Activated CD4-positive, alpha-beta T cell treated with anti-CD3 and anti-CD28 coated beads for 48 hours (primary cell): Measurements from ENCODE around the gene ANKRD11.
A peak's percentile ranks its signal among the peaks of the same experiment; 100 is the strongest.
"Not testable (repeated sequence)": the region's sequence is repeated elsewhere in the genome, so short reads cannot be mapped to it uniquely, and the experiment has no call there.

Source experiments
- DNase-seq: peaks from one replicate; pipeline ENCODE4 v3.0.0-alpha.2; 2020

ANKRD11 gene

DNA sequence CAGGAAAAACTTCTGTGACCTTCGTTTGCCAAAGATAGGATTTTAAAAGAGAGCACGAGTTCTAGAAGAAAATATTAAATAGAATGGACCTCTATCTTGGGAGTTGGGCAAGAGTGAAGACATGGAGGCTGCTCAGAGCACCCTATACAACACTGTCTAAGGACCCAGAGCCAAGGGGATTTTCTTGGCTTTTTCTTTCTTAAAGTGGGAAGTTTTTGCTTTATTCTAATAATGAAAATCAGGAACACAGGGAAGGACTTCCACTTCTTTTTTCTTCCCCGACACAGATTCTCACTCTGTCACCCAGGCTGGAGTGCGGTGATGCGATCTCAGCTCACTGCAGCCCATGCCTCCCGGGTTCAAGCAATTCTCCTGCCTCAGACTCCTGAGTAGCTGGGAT lies 178.7 kb downstream of the ANKRD11 start:
- no peak for DNase-seq

DNA sequence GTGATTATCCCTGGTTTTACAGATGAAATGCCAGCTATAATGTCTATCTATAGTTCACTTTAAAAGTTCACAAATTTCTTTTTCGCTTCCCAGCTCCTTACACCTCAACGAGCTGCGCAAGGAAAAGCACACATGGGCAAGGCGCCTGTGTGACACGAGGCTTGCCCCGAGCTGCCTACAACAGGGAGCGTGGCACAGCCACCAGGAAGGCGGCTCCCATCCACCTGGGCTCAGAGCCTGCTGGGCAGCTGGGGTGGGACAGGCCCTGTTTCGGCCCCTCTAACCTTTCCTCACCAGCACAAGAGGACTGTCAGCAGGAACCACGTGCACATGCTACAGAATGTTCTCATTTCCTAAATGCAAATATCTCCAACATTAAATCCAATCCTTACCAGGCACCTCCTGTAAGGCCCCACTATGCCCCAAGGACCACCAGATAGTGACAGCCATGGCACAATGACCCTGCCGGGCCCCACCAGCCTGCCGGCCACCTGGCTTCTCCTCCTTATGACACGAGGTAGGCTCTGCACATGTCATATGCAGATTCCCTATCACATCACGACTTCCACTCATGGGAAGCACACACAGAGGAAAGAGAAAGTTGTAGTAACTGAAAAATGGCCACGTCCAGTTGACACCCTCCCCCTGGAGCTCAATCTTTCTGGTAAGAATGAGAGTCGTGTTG lies 180.8 kb downstream of the ANKRD11 start:
- no peak for DNase-seq

DNA sequence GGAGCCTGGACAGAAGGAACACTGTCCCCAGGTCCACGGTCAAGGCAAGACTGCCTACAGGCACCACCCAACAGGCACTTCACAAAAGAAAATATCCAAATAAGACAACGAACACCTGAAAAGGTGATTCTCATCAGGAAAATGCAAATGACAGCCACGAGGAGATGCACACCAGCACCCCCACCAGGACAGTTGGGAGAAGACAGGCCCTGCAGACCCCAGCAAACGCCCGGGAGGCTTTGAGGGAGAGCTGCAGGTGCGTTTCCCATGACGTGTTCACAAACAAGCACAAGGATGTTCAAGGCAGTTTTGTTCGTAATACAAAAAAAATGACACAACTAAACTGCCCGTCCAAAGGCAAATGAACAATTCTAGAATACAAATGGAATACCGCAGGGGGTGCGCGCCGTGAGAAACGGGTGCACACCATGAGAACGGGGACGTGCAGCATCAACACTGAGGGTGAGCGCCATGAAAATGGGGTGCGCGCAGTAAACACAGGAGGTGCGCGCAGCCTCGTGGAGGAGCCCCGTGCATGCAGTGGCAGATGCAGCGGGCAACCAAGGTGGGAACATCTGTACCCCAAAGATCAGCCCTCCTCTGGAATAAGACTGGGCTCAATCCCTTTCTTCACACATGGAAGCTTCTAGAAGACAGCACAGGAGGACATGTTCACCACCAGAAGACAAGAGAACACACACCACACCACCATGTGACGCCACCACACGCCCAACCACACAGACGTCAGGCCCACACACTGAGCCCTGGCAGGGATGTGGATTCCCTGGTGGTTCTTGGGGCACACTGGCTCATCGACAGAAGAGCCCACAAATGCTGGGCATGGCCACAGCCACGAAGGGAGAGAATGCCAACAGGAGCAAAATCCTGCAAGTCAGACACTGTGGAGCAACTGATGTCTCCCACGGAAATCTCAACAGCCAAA lies 181.7 kb downstream of the ANKRD11 start:
- peak; percentile 62 for DNase-seq

DNA sequence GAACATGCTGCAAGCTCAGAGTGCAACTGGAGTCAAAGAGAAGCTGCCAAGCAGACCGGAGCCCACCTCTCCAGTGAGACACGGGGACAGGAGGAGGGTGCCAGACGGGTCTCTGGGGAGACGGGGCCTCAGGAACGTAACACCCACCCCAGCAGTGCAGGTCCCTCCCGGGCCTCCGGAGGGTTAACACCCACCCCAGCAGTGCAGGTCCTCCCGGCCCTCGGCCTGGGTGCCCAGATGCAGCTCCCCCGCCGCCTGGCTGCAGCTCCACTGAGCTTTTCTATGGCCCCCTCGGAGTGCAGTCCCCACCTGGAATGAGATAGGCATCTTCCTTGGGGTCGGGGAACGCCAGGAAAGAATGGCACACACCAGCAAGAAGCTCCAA lies 182.9 kb downstream of the ANKRD11 start:
- no peak for DNase-seq

DNA sequence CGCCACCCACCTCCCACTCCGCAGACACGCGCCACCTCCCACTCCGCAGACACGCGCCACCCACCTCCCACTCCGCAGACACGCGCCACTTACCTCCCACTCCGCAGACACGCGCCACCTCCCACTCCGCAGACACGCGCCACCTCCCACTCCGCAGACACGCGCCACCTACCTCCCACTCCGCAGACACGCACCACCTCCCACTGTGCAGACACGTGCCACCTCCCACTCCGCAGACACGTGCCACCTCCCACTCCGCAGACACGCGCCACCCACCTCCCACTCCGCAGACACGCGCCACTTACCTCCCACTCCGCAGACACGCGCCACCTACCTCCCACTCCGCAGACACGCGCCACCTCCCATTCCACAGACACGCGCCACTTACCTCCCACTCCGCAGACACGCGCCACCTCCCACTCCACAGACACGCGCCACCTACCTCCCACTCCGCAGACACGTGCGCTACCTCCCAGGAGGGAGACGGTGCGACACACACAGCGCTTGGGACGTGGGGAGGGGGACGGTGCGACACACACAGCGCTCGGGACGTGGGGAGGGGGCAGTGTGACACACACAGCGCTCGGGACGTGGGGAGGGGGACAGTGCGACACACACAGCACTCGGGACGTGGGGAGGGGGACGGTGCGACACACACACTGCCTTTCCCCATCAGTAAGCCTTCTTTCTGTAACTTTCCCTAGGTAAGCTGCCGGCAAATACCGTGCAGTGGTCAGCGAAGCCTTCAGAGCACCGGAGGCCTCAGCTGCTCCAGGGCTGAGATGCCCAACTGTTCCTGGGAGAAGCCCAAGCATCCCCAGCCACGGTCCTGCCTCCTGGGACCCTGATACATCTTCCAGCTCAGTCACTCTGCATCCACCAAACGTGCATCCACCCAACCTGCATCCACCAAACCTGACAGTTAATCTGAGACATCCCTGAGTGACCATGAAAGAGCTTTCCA lies 183.6 kb downstream of the ANKRD11 start:
- DNase-seq, result not testable (repeated sequence)

DNA sequence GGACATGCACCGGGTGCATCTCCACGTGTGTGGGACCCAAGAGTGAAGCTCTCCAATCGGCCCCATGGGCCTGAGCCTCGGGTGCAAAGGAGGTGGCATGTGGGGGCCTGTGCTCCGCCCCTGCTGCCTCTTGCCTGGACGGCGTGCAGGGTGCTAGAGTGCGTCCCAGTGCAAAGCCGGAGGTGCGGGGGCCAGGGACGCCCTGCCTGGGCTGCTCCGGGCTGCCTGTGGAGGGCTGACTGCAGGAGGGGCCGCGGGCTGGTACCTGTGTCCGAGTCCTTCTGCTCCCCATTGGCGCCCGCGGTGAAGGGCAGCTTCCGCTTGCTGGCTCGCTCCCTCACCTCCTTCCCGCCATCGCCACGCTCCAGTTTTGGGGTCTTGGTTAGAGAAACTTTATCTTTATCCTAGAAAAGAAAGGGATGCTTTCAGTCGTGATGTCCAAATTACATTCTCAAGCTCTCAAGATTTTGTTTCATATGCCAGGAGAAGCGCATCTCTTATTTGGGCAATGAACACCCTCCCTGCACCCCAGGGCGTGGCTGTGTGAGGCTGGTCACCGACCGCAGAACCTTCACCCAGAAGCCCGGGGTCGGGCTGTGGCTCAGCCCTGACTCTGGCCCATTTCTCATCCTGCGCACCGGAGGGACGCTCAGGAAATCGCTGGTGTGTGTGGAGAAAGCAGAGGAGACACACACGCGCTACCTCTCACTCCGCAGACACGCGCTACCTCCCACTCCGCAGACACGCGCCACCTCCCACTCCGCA lies 185.2 kb downstream of the ANKRD11 start:
- no peak for DNase-seq

DNA sequence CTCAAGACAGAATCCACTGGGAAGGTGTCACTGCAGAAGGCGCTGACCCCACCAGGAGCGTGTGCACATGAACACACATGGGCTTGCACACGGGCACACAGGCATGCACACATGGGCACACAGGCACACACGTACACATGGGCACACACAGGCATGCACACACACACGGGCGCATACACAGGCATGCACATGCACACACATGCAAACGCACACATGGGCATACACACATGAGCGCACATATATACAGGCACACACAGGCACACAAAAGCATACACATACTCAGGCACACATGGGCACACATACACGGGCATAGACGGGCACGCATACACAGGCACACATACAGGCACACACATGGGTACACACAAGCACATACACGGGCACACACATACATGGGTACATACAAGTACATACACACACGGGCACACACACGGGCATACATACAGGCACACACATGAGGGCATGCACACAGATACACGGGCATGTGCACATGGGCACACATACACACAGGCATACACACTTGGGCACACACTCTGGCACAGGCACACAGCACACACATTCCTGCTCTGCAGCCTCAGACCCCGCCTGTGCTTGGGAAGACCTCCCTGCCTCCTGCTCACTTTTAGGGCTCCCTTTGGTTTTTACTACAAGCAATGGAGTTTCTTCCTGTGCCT lies 186.0 kb downstream of the ANKRD11 start:
- no peak for DNase-seq

DNA sequence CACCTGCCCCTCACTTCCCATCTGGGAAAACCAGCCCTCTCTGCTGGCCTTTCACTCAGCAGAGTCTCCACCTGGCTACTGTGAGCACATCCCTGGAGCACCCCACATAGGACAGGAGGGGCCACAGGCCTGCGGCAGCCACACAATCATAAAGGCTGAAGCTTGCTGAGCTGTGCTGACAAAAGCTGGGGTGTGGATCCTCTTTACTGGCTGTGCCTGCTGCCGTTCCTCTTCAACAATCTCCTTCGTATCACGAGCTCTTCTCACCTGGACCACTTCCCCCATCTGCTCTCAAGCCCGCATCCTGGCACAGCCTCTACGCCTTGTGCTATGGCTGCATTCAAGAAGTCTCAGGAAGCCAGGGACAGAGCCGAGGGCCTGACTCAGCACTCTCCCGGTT lies 186.7 kb downstream of the ANKRD11 start:
- DNase-seq, result no peak

DNA sequence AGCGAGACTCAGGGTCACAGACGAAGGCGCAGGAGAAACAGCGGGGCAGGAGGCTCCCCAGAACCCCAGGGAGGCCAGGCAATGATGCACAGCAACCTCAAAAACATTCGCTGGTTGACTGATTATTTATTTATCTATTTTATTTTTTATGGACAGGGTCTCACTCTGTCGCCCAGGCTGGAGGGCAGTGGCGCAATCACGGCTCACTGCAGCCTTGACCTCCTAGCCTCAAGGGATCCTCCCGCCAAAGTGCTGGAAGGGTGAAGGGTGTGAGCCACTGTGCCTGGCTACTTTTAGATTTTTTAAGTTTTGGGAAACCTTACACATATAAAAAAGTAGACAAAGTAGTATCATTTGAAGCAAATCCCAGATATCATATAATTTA lies 189.4 kb downstream of the ANKRD11 start:
- no peak for DNase-seq

DNA sequence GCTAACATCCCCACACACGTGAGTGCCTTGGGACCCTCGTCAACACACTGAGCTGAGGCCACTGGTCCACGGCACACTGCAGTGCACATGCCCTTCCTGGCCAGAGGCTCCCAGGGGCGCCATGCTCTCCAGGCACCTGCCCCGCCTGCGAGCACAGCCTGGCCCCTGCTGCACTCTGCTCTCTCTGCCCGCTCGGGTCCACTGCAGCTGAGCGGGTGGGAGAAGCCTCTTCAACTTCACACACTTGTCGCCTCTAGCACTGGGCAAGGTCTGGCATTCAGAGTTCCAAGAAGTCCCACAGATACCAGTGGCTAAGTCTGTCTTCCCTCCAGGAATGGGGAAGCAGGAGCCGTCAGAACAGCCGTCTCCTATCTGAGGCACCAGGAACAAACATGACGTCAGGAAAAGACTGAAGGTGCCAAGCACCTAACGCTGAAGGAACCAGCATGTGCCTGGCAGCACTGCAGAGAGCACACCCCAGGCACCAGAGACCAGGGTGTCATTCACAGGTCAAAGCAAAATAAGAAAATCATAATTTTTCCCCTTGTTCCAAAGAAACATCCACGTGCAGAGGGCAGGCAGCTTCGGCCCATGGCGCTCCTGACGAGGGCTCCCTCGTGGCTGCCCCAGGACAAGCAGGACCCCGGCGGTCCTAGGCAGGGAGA lies 189.9 kb downstream of the ANKRD11 start:
- no peak for DNase-seq

DNA sequence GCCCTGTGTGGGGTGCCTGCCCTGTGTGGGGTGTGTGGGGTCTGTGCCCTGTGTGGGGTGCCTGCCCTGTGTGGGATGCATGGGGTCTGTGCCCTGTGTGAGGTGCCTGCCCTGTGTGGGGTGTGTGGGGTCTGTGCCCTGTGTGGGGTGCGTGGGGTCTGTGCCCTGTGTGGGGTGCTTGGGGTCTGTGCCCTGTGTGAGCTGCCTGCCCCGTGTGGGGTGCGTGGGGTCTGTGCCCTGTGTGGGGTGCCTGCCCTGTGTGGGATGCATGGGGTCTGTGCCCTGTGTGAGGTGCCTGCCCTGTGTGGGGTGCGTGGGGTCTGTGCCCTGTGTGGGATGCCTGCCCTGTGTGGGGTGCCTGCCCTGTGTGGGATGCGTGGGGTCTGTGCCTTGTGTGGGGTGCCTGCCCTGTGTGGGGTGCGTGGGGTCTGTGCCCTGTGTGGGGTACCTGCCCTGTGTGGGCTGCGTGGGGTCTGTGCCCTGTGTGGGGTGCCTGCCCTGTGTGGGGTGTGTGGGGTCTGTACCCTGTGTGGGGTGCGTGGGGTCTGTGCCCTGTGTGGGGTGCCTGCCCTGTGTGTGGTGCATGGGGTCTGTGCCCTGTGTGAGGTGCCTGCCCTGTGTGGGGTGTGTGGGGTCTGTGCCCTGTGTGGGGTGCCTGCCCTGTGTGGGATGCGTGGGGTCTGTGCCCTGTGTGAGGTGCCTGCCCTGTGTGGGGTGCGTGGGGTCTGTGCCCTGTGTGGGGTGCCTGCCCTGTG lies 190.8 kb downstream of the ANKRD11 start:
- DNase-seq, result not testable (repeated sequence)

DNA sequence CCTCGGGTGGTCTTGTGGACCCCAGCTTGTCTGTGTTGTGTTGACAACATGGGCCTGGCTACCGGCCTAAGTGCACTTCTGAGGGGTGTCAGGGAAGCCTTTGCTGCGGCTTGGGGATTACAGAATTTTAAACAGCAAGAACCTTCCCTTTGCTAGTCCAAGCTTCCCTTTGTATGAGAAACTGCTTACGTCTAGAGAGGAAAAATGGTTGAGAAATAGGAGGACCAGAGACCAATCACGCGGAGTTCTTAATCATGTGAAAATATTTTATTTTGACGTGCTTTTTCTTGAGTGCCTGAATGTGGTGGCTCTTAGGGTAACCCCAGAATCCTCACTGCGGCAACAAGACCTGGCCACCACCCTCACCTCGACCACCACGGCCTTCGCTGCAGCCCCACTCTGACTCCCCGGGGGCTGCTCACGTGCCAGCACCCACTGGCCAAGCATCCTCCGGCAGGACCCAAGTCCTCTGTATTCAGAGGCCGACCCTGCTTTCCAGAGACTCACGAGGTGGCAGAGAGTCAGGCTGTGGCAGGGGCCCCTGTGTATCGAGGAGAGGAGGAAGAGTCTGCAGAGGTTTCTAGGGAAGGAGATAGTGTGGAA lies 191.6 kb downstream of the ANKRD11 start:
- DNase-seq, result no peak

DNA sequence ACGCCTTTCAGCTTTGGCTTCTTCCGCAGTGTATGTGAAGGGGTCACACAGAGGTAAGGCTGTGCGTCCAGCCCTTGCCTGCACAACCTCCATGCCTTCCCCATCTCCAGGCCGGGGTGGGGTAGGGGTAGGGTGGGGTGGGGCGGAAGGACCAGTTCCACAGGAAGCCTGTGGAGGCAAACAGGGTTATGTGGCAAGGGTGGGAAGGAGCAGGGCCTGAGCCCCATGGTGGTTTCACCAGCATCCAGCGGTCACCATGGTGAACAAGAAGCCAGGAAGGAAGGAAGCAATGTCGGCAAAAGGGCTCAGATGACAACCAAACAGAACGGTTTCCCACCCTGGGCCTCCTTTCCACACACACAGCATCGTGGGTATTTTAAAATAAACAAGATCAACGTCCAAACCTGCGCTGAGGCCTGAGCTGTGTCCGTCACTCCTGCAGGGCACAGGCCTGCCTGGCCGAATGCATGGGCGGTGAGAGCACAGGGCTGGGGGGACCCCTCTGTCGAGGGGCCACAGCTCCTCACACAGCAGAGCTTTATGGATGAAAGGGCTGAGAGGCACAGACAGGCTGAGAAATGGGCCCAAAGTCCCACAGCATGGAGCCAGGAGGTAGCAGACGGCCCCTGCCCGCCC lies 192.3 kb downstream of the ANKRD11 start:
- no peak for DNase-seq

DNA sequence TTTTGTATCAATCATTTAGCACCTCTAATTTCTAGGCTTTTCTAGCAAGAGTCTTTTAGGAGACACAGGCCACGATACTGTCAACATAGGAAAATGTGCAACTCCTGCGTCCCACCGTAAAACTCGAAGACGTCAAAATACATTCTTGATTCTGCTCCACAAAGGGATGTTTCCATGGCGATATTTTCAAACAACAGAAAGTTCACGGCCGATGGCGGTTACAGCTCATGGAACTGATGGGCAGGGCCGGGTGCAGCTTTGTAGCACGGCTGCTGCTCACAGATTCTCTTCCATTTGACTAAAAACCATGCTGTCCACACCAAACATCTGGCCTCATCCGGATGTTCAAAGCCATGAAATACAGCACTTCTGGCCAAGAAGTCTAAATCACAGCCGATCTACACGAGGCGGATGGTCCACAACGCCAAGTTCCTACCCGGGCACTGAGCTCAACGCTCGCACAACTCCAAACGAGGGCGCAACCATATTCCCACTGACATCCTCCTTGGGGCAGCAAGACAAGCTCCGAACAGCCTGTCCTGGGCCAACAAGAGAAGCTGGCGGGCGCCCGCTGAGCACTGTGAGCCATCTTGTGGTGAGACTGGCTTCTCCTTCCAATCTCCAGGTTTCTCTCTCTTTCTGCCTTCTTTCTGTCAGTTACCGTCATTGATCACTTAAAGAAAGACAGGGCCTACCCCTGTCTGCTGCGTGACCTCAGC lies 193.0 kb downstream of the ANKRD11 start:
- DNase-seq, result no peak

DNA sequence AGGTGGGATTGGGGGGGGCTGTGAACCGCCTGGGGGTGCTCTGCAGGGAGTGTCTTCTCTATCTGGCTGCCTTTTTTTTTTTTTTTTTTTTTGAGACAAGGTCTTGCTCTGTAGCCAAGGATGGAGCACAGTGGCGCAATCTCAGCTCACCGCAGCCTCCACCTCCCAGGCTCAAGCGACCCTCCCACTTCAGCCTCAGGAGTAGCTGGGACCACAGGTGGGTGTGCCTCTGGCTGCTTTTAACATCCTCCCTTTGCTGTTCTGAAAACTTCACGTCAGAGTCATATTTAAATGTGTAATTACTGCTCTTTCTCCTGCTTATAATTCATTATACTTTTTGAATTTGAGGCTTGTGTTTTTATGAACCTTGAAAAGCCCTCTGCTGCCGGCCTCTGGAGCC lies 194.4 kb downstream of the ANKRD11 start:
- DNase-seq, result no peak

DNA sequence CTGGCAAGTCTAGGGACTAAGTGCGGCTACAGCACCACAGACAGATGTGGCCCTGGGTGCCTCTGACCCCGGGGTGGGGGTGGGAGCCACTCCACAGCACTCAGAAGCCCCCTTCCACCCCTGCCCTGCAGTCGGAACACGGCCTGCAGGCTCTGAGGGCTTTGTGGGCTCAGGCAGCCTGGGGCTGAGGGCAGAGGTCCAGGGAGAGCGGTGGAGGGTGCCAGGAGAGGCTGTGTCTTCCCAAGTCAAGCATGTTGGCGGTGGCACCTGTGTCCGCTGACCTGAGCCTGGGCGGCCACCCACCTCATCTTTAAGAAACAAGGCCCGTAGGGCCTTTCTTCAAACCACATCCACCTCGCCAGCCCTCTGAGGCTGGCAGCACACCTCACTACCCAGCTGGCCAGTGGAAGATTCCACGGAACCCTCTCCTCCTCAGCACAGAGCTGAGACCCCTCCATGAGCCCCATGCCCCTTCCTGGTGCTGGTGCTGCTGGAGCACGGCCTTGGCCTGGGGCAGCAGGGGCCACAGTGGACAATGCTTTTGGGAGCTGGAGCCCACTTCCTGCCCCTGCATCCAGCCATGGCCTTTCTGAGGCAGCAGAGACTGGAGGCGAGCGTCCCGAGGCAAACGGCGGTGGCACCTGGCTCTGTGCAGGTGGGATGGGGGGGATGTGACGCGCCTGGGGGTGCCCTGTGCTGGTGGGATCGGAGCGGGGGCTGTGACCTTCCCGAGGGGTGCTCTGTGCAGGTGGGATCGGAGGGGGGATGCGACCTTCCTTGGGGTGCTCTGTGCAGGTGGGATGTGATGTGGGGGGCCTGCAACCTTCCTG lies 195.1 kb downstream of the ANKRD11 start:
- DNase-seq, result no peak

DNA sequence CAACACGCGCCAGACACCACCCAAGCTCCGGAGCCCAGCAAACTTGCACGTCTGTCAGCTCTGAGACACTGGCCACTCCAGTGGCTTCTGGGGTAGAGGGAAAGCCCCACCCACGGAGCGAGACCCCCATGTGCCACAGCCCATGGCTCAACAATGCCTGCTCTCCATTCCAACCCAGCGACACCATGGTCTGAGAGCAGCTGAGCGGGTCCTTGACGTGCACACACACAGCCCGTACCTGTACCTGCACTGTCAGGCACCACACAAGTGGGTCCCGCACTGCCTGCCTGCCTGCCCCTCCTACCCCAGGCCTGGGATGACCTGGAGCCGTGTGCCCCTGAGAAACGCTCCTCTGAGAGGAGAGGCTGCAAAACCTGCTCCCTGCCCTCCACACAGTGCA lies 195.9 kb downstream of the ANKRD11 start:
- no peak for DNase-seq
